ENCODE results near the gene DAB1. TPM values are rescaled to one million over a fixed set of nuclear protein-coding genes. Genes with fewer than 3 reads are reported as not detected.
A peak's percentile ranks its signal among the peaks of the same experiment; 100 is the strongest.

The DAB1 gene
- total RNA-seq, 6 experiments from 2014 or later, result 0.76 to 1.9 (median 1.1) TPM

DNA sequence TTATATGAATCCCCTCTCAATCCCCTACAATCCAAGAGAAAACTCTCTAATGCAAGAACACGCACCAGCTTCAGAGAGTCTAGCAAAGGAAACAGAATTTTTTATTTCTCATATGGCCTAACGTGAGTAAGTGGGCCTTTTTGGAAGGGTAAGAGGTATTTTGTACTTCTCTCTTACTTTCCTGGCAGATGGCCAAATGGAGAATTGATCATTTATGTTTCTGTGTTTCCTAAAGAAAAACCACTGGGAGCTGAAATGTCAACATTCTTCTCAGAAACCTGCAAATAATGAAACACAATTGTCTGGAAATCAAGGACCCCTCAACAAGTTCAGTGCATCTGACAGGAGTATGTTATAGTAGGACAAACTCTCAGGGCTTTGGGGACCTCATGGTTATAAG is 281.7 kb downstream of the DAB1 start:
- peaks cover 0 to 7% (median 0%) of the 10 kb centered on the region in 4 donors for H3K4me1 ChIP-seq
- ATAC-seq (no peak), DNase-seq (no peak)
- WGBS (ENCODE audit: insufficient coverage, low coverage, low lambda C conversion rate, missing lambda C conversion rate), result 78% methylated on average over 2 of the region's 2 CpGs
- H3K27ac ChIP-seq, result no peak overlapping the region
- no peak for TF ChIP-seq POLR2A (IDR thresholded peaks at IDR 0.05)
- TF ChIP-seq, protein P1, sequence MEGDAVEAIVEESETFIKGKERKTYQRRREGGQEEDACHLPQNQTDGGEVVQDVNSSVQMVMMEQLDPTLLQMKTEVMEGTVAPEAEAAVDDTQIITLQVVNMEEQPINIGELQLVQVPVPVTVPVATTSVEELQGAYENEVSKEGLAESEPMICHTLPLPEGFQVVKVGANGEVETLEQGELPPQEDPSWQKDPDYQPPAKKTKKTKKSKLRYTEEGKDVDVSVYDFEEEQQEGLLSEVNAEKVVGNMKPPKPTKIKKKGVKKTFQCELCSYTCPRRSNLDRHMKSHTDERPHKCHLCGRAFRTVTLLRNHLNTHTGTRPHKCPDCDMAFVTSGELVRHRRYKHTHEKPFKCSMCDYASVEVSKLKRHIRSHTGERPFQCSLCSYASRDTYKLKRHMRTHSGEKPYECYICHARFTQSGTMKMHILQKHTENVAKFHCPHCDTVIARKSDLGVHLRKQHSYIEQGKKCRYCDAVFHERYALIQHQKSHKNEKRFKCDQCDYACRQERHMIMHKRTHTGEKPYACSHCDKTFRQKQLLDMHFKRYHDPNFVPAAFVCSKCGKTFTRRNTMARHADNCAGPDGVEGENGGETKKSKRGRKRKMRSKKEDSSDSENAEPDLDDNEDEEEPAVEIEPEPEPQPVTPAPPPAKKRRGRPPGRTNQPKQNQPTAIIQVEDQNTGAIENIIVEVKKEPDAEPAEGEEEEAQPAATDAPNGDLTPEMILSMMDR (IDR thresholded peaks at IDR 0.05), result no peak
- no peaks in the 10 kb centered on the region for H3K27me3 ChIP-seq
- no peak overlapping the region for H3K4me3 ChIP-seq
- intact Hi-C loops (cut with DNase I), result no loop called here
- H3K9me3 ChIP-seq, result no peaks in the 10 kb centered on the region
- H3K36me3 ChIP-seq, result no peaks in the 10 kb centered on the region

DNA sequence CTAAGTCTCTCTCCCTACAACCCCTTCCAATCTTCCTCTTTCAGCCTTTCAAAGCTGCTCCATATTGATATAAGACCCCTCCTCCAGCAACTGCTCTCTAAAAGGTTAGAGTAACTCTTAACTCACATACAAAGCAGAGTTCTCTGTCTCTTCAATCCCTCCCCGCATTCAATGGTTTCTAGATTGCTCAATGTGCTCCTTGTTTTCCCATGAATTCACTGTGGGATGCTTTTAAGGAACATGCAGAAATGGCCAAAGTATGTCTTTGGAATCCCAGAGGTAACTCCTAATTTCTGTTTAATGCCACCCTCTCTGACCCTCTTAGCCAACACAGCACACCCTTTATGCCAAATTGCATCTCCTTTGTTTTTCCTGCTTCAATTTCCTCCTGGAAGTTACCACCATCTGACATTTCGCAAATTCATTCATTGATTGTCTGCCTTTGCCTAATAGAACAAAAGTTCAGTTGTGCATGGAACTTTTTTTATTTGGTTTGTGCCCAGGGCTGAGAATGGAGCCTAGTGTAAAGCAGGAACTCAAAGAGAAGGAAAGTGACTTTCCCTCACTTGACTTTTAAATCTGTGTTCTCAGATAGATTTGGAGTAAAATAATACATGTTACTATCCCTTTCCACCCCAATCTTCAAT is 285.3 kb downstream of the DAB1 start:
- Histone ChIP-seq H3K4me1 (peaks cover 0 to 7% (median 0%) of the 10 kb centered on the region in 4 donors), H3K27me3 (no peaks in the 10 kb centered on the region), H3K27ac (no peak overlapping the region), H3K4me3 (no peak overlapping the region), H3K9me3 (no peaks in the 10 kb centered on the region), H3K36me3 (no peaks in the 10 kb centered on the region)
- ATAC-seq (peak; percentile 56 to 78 (median 60)), DNase-seq (no peak)
- TF ChIP-seq, protein P1 (IDR thresholded peaks at IDR 0.05), result no peak
- no peak for TF ChIP-seq POLR2A (IDR thresholded peaks at IDR 0.05)
- WGBS (ENCODE audit: insufficient coverage, low coverage, low lambda C conversion rate, missing lambda C conversion rate), result 31% methylated on average over 2 of the region's 2 CpGs
- intact Hi-C loops (cut with DNase I), result no loop called here

DNA sequence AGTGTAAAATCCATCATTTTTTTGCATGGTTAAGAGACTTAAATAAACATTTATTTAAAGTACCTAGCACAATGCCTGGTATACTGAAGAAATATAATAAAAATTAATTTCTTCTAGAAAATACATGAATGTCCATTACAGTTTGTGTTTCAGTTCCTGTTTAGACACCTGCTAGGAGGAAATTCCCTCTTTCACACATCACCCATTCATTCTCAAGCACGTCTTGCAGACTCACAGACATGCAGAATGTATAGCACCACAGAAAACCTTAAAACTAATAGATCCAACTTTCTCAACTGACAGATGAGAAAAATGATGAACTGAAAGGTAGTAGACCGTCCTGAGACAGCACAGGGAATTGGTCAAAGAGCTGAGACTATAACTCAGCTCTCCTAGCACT is 285.9 kb downstream of the DAB1 start:
- Histone ChIP-seq H3K9me3 (no peaks in the 10 kb centered on the region), H3K4me1 (peaks cover 0 to 7% (median 0%) of the 10 kb centered on the region in 4 donors), H3K4me3 (no peak overlapping the region), H3K27me3 (no peaks in the 10 kb centered on the region), H3K36me3 (no peaks in the 10 kb centered on the region), H3K27ac (no peak overlapping the region)
- no peak for ATAC-seq
- no peak for TF ChIP-seq POLR2A (IDR thresholded peaks at IDR 0.05)
- TF ChIP-seq, protein P1 (IDR thresholded peaks at IDR 0.05), result no peak
- intact Hi-C loops (cut with DNase I), result no loop called here
- no peak for DNase-seq
- 63% methylated on average over 2 of the region's 2 CpGs for WGBS (ENCODE audit: insufficient coverage, low coverage, low lambda C conversion rate, missing lambda C conversion rate)

DNA sequence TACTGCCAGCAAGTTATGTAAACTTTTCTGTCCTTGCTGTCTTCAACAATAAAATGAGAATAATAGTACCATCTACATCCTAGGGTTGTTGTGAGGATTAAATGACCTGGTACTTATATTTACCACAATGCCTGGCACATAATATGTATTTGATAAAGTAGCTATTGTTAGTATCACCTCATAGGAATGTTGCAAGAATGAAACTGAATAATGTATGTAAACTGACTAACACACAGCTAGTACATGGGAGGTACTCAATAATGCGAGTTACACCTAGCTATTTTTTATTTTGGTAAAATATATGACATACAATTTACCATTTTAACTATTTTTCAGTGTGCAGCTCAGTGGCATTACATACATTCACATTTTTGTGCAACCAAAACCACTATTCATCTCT is 289.1 kb downstream of the DAB1 start:
- ATAC-seq (no peak), DNase-seq (no peak)
- no peak overlapping the region for H3K4me3 ChIP-seq
- intact Hi-C loops (cut with DNase I), result no loop called here
- 91% methylated on average over 1 of the region's 1 CpG for WGBS (ENCODE audit: insufficient coverage, low coverage, low lambda C conversion rate, missing lambda C conversion rate)
- no peaks in the 10 kb centered on the region for H3K36me3 ChIP-seq
- H3K27ac ChIP-seq, result no peak overlapping the region
- no peaks in the 10 kb centered on the region for H3K27me3 ChIP-seq
- H3K9me3 ChIP-seq, result no peaks in the 10 kb centered on the region
- peaks cover 0 to 7% (median 0%) of the 10 kb centered on the region in 4 donors for H3K4me1 ChIP-seq
- TF ChIP-seq POLR2A (IDR thresholded peaks at IDR 0.05), result no peak
- TF ChIP-seq, protein P1 (IDR thresholded peaks at IDR 0.05), result no peak

Measured in right lobe of liver (tissue), 6 donors.